Esophagus squamous epithelium (tissue), 4 donors: ENCODE measurements around the gene ZSWIM6.

Experiments
- CTCF ChIP-seq, 6 experiments: fragments of 450-650 bp in 4 of 6; fragments of 200-600 bp in 2 of 6; sonication (generic) in 2 of 6; IDR thresholded peaks; one replicate each; pipeline ENCODE4 v1.5.1; 2016 to 2019; ENCODE audit warnings: antibody characterized with exemption in 6 of 6, mild to moderate bottlenecking in 4 of 6, moderate library complexity in 4 of 6
- POLR2A ChIP-seq, 4 donors: fragments of 450-650 bp; IDR thresholded peaks; one replicate each; pipeline ENCODE4 v1.6.1; 2017; ENCODE audit warnings: antibody characterized with exemption in 4 of 4, mild to moderate bottlenecking in 4 of 4, moderate library complexity in 3 of 4

GRCh38 chr5:61438298-61438970 lies 106.4 kb downstream of the ZSWIM6 start:
- no peak for TF ChIP-seq POLR2A (IDR thresholded peaks at IDR 0.05)
- TF ChIP-seq CTCF (IDR thresholded peaks at IDR 0.05), result no peak
